ENCODE results near the gene SYT11. TPM values are rescaled to one million over a fixed set of nuclear protein-coding genes. Genes with fewer than 3 reads are reported as not detected.
"Not testable (repeated sequence)": the region's sequence is repeated elsewhere in the genome, so short reads cannot be mapped to it uniquely, and the experiment has no call there.

Gene SYT11
- total RNA-seq, 1 donor from 2014 or later = 10.9 TPM

DNA sequence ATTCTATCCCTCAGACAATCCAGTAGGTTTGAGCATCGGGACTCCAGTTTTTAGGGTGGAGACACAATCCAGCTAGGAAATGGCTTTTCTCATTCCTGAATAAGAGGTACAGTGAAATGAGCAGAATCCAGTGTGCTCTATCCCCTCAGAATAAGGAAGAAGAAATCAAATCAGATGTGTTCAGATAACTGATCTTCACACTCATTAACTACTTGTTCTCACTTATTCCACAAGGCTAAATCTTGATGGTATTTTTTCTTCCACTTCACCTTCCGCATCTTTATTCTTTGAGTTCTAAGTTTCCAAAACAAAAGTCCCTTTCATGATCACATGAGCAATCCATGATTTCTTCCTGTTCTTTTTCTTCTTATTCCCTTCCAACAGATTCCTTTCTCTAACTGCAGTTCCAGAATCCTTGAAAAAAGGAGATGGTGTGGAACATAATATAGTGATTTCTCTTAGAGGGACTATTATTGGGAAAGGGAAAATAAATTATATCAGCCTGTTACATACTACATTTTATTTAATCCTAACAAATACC is 1.7 kb downstream of the SYT11 start:
- peak; percentile 41 for DNase-seq

DNA sequence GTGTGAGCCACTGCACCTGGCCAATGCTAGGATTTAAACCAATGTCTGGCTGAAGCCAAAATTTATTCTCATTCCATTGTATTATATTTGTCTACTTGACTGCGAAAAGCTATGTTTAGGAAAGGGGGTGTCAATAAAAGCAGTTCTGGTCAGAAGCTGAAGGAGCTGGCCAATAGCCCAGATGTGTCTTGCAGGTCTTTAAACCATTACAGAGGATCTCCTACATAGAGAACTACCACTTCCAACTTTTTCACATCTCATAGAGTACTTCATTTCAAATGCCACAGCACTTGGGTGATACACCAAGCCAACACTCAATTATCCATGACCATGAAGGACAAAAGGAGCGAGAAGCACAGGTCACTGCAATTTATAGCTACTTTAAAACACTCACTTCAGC is 2.5 kb downstream of the SYT11 start:
- DNase-seq = no peak

DNA sequence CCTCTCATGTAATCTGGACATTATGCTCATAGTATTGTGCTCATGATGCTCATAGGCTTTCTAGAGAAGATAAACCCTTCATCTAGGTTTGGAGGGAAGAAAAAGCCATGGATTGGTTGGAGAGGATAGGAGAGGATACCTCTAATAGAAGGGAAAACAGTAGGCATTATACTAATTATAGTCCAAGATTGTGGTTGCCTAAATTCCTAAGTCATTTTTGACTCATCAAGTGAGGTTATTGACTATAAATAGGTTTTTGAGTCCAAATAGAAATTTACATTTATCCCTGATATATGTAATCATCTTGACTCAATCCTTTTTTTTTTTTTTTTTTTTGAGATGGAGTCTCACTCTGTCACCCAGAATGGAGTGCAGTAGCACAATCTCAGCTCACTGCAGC is 5.0 kb downstream of the SYT11 start:
- no peak for DNase-seq

DNA sequence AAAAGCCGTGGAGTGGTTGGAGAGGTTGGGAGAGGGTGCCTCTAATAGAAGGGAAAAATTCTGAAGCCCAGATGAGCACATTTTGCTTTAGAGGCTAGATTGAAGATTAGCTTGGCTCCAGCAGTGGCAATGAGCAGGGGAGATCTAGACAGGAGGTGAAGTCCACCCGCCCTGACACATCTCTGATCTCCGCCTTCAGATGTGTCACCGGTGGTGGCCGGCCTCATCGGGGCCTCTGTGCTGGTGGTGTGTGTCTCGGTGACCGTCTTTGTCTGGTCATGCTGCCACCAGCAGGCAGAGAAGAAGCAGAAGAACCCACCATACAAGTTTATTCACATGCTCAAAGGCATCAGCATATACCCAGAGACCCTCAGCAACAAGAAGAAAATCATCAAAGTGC is 8.4 kb downstream of the SYT11 start:
- DNase-seq = no peak

DNA sequence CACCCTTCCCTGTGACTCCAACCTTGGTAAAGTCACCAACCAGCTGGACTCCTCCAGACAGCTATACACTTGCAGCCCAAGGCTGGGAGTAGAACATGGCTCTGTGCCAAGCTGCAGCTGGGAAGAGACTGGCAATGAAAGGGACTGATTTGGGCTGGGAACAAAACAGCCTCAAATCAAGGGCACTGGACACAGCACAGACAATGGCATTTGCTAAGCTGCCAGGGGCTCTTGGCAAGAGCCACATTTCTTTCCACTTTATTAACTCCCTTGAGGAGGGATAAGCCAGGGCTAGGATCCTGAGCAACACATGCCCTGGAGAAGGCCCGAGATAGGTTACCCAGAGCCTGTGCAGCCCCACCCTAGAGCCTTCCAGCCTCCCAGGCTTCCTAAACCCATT is 12.0 kb downstream of the SYT11 start:
- no peak for DNase-seq

DNA sequence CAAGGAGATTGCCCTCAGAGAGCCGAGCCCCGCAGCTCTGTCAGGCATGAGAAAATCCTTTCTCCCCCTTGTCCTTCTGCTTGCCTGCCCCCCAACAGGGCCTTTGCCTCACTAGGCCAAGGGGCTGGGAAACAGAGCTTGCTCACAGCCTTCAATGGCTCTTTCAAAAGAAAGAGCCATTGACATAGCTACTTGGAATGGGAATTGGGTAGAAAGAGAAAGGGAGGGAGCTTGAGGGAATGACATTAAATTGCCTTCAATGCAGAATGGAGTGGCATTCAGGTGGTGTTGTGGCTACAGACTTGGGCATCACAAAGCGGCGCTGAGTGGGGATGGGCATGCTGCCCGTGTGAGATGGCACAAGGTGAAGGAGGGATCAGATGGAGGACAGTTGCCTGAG is 13.2 kb downstream of the SYT11 start:
- DNase-seq = no peak

GRCh38 chr1:155873860-155874259 is 14.5 kb downstream of the SYT11 start:
- no peak for DNase-seq

GRCh38 chr1:155877945-155878344 is 18.6 kb downstream of the SYT11 start:
- no peak for DNase-seq

DNA sequence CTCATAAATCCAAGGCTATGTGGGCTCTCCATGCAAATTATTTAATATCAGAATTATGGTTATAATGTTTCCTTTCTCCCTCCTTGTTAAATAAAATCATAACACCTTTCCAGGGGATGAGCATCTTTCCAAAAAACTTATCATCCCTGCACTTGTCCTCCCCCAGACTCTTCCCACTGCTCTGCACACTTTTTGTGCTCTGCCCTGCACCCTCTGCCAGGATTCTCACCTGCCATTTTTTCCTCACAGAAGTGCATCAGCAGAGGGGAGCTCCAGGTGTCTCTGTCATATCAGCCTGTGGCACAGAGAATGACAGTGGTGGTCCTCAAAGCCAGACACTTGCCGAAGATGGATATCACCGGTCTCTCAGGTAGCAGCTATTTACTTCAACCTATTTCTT is 20.9 kb downstream of the SYT11 start:
- no peak for DNase-seq

DNA sequence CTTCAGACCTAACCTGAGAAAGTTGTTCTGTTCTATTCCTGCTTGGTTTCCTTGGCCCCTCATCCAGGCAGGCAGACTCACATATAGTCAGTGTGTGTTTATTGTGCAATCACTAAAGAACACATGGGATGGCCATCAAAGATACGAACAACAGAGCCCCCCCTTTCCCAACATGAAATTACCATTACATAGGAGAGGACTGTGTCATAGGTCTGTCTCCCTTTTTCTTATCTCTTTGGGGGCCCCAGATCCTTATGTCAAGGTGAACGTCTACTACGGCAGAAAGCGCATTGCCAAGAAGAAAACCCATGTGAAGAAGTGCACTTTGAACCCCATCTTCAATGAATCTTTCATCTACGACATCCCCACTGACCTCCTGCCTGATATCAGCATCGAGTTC is 21.6 kb downstream of the SYT11 start:
- no peak for DNase-seq

DNA sequence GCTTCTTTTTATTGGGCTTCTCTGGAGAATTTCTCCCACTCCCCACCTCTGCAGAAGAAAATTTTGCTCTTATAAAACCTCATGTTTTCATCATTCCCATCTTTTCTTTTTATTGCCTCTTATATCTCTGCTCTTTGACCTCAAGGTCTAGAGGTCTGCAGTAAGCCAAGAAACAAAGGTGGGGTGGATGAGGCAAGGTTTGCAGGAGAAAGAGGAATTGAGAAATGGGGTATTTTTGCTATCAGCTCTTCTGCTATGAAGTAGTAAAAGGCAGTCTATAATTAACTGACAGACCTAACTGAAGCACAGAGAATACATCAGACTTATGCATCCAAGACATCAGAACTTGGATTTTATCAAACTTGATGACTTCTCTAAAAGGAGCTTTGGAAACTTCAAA is 22.9 kb downstream of the SYT11 start:
- DNase-seq = no peak

- DNase-seq = no peak
These were observed 23.4 kb downstream of the SYT11 start for GRCh38 chr1:155882766-155883165.

- no peak for DNase-seq
These were observed 24.9 kb downstream of the SYT11 start for GRCh38 chr1:155884031-155884960.

DNA sequence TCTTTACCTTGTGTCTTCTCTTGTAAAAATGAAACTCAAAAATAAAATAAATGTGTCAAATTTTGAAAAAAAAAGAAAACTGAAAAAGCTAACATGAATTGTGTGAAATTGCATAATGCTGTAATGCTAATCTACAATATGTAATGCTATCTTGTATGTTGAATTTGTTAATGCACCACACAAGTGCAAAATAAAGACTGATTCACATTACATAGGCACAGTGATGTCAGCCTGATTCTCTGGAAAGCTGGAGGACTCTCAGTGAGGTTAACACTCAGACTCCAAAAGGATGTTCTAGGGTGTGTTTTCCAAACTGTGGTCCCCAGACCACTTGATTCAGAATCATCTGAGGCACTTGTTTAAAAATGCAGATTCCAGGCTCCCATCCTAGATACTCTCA is 25.6 kb downstream of the SYT11 start:
- DNase-seq = no peak

GRCh38 chr1:155888481-155888880 is 29.1 kb downstream of the SYT11 start:
- DNase-seq = no peak

- no peak for DNase-seq
These were observed 30.2 kb downstream of the SYT11 start for GRCh38 chr1:155889566-155889965.

- no peak for DNase-seq
These were observed 30.9 kb downstream of the SYT11 start for GRCh38 chr1:155890251-155890650.

DNA sequence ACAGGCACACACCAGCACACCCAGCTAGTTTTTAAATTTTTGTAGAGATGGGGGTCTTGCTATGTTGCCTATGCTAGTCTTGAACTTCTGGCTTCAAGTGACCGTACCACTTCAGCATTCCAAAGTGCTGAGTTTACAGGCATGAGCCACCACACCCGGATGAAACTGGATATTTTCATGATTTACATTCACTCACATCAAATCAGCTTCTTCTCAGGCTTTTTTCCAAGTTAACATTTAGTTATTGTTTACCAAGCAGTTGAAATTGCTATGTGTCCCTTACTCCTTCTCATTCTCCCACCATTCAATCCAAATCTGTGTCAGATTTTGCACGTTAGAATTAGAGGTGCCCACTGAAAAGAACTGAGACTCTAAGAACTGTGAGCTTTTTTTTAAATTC is 33.4 kb downstream of the SYT11 start:
- DNase-seq = peak; percentile 36

GRCh38 chr1:155893389-155894142 is 34.2 kb downstream of the SYT11 start:
- peak; percentile 91 for DNase-seq

GRCh38 chr1:155895617-155896016 is 36.2 kb downstream of the SYT11 start:
- not testable (repeated sequence) for DNase-seq

DNA sequence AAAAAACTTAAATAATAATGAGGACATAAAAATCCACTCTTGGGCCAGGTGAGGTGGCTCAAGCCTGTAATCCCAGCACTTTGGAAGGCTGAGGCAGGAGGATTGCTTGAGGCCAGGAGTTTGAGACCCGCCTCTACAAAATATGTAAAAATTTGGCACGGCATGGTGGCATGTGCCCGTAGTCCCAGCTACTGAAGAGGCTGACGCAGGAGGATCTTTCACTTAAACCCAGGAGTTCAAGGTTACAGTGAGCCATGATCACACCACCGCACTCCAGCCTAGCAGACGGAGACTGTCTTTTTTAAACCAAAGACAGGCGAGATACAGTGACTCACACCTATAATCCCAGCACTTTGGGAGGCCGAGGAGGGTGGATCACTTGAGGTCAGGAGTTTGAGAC is 37.1 kb downstream of the SYT11 start:
- not testable (repeated sequence) for DNase-seq

- DNase-seq = peak; percentile 34
These were observed 38.4 kb downstream of the SYT11 start for GRCh38 chr1:155897746-155898145.

DNA sequence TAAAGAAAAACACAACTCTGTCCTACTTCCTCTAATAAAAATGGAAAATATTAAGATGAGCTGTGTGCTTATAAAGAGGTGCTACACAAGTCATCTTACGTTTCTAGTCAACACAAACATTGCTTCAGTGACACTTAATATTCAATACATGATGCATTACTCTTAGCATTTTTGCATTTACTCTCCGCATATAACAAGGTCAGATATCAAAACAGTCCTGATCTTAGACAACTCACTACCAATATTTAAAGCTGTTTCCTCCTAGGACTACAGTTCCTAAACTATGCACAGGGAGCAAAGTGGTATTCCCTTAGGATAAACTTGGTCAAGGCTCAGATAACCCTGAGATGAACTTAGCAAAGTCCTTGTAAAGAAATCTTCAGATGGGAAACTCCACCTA is 39.5 kb downstream of the SYT11 start:
- DNase-seq = no peak

All from skin of body (tissue), 2 donors.